H1 (cell line): ENCODE results near the gene NACA. TPM values are rescaled to one million over a fixed set of nuclear protein-coding genes. Genes with fewer than 3 reads are reported as not detected.

Experiments
- ASH2L ChIP-seq: fragments of 200-600, 300-600 bp; sonication (generic); IDR thresholded peaks from one replicate; pipeline ENCODE4 v1.7.1; 2017; ENCODE audit warnings: low read length
- CHD7 ChIP-seq: fragments of 300-600 bp; sonication (generic); IDR thresholded peaks from 2 replicates; pipeline ENCODE4 v1.7.1; 2012; ENCODE audit warnings: low read length, moderate library complexity, mild to moderate bottlenecking, inconsistent platforms; ENCODE audit not compliant: insufficient replicate concordance
- GABPA ChIP-seq: IDR thresholded peaks from 2 replicates; pipeline ENCODE4 v1.6.1; 2011; ENCODE audit warnings: mild to moderate bottlenecking, low read length, moderate library complexity, borderline replicate concordance; ENCODE audit not compliant: insufficient read depth
- SIX5 ChIP-seq: IDR thresholded peaks from 2 replicates; pipeline ENCODE4 v1.6.1; 2011; ENCODE audit warnings: mild to moderate bottlenecking, low read depth, low read length
- SP1 ChIP-seq: IDR thresholded peaks from 2 replicates; pipeline ENCODE4 v1.6.1; 2011; ENCODE audit warnings: low read depth, low read length
- TAF1 ChIP-seq: IDR thresholded peaks from 2 replicates; pipeline ENCODE4 v1.6.1; 2011; ENCODE audit warnings: mild to moderate bottlenecking, low read depth, low read length
- TCF12 ChIP-seq: IDR thresholded peaks from 2 replicates; pipeline ENCODE4 v1.6.1; 2011; ENCODE audit warnings: low read depth, mild to moderate bottlenecking, low read length
- USF2 ChIP-seq: IDR thresholded peaks from 2 replicates; pipeline ENCODE4 v1.6.1; 2011; ENCODE audit warnings: low read length, improper control_type of control experiment
- polyA plus RNA-seq, 7 experiments: library from polyadenylated mRNA; depleted of rRNA in 3 of 7; stranded (reverse) in 5 of 7; unstranded in 2 of 7; fragments of >200 nt in 5 of 7; fragments of 200-250 nt in 2 of 7; gene quantifications; 1 replicate in 5 of 7; 2 replicates in 1 of 7; 4 replicates in 1 of 7; pipeline versions ENCODE4 v1.2.1 to v1.2.3, GENCODE V29; 2011 to 2013; ENCODE audit warnings: missing spikeins in 2 of 7, mixed read lengths in 2 of 7
- total RNA-seq: library from RNA; stranded (reverse); fragmentation: NEBNext Ultra II Directional; extraction: Animal tissue kit (Norgen Biotek cat#: 25700); gene quantifications from 2 replicates; pipeline ENCODE4 v1.2.1, GENCODE V29; 2021

The NACA gene
- total and polyA plus RNA-seq, 2 of the 8 experiments (the other 6 are each of a cell fraction or from before 2014, with no cell fraction given), result 511 to 1,063 TPM

GRCh38 chr12:56751712-56752598 is 26.9 kb upstream of the NACA start, which contains the start of gene PRIM1 (continued):
- no peak for TF ChIP-seq CHD7
- peak; percentile 92 for TF ChIP-seq TAF1
- TF ChIP-seq ASH2L, result peak; percentile 54
- peak; percentile 78 for TF ChIP-seq SIX5
- peak; percentile 12; the same call in 1 of the 2 replicates for TF ChIP-seq GABPA
- no peak for TF ChIP-seq USF2
- TF ChIP-seq SP1, result 0 out of 2 replicates have a peak, but pooled peaks have one; percentile 49
- TF ChIP-seq TCF12, result no peak
